ENCODE results near the gene ALDH3A2.

ALDH3A2 gene

GRCh38 chr17:19724501-19725420 is 76.2 kb downstream of the ALDH3A2 start:
- Mint-ChIP-seq H3K4me1 (peaks cover 13% of the 10 kb centered on the region), H3K27me3 (peaks cover 9% of the 10 kb centered on the region), H3K27ac (peak overlapping the region; percentile 73), H3K9me3 (no peaks in the 10 kb centered on the region), H3K4me3 (peak overlapping the region; percentile 74), H3K36me3 (no peaks in the 10 kb centered on the region)
- ATAC-seq: peak; percentile 68

GRCh38 chr17:19725486-19725885 is 76.9 kb downstream of the ALDH3A2 start:
- H3K27ac Mint-ChIP-seq: peak overlapping the region; percentile 73
- no peaks in the 10 kb centered on the region for H3K36me3 Mint-ChIP-seq
- no peaks in the 10 kb centered on the region for H3K9me3 Mint-ChIP-seq
- H3K4me1 Mint-ChIP-seq: peaks cover 13% of the 10 kb centered on the region
- no peak for ATAC-seq
- H3K4me3 Mint-ChIP-seq: peak overlapping the region; percentile 74
- H3K27me3 Mint-ChIP-seq: peaks cover 9% of the 10 kb centered on the region

GRCh38 chr17:19726631-19727376 is 78.3 kb downstream of the ALDH3A2 start:
- Mint-ChIP-seq H3K4me3 (no peak overlapping the region), H3K9me3 (no peaks in the 10 kb centered on the region), H3K27ac (no peak overlapping the region), H3K36me3 (no peaks in the 10 kb centered on the region), H3K27me3 (peaks cover 9% of the 10 kb centered on the region), H3K4me1 (peaks cover 8% of the 10 kb centered on the region)
- no peak for ATAC-seq
